Stimulated activated naive CD4-positive, alpha-beta T cell treated with Interleukin-2 at 50 U/mL for 16 hours (primary cell): ENCODE measurements around the gene STBD1.
A peak's percentile ranks its signal among the peaks of the same experiment; 100 is the strongest.
"Not testable (repeated sequence)": the region's sequence is repeated elsewhere in the genome, so short reads cannot be mapped to it uniquely, and the experiment has no call there.

Source experiments
- DNase-seq: peaks from one replicate; lab custom pipeline; 2025; lab: John Stamatoyannopoulos, UW

The STBD1 gene

GRCh38 chr4:76325072-76325471 lies 18.5 kb downstream of the STBD1 start:
- DNase-seq, result no peak

GRCh38 chr4:76326515-76326914 lies 20.0 kb downstream of the STBD1 start:
- no peak for DNase-seq

- no peak for DNase-seq
These were observed 28.4 kb downstream of the STBD1 start for GRCh38 chr4:76334885-76335284.

- DNase-seq, result no peak
These were observed 32.8 kb downstream of the STBD1 start for GRCh38 chr4:76339364-76339763.

- no peak for DNase-seq
These were observed 34.5 kb downstream of the STBD1 start for GRCh38 chr4:76341063-76341462.

- no peak for DNase-seq
These were observed 35.7 kb downstream of the STBD1 start for GRCh38 chr4:76342191-76342590.

GRCh38 chr4:76342803-76343202 lies 36.3 kb downstream of the STBD1 start:
- no peak for DNase-seq

GRCh38 chr4:76354517-76355473 lies 48.3 kb downstream of the STBD1 start:
- DNase-seq, result peak; percentile 9

GRCh38 chr4:76357981-76358380 lies 51.4 kb downstream of the STBD1 start:
- DNase-seq, result no peak

- not testable (repeated sequence) for DNase-seq
These were observed 53.4 kb downstream of the STBD1 start for GRCh38 chr4:76359881-76360466.
